HG03280 (cell line): ENCODE results near the gene MUC12.
"Not testable (repeated sequence)": the region's sequence is repeated elsewhere in the genome, so short reads cannot be mapped to it uniquely, and the experiment has no call there.

ENCODE experiments used
- ATAC-seq: cut with Tn5 transposase; IDR thresholded peaks from one replicate; pipeline ENCODE4 v1.9.1; 2021; ENCODE audit warnings: mild to moderate bottlenecking, moderate library complexity; ENCODE audit not compliant: unreplicated experiment

The MUC12 gene

DNA sequence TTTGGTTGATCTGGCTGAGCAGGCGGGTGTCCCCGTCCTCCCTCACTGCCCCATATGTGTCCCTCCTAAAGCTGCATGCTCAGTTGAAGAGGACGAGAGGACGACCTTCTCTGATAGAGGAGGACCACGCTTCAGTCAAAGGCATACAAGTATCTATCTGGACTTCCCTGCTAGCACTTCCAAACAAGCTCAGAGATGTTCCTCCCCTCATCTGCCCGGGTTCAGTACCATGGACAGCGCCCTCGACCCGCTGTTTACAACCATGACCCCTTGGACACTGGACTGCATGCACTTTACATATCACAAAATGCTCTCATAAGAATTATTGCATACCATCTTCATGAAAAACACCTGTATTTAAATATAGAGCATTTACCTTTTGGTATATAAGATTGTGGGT lies 89.0 kb downstream of the MUC12 start:
- ATAC-seq, result no peak

DNA sequence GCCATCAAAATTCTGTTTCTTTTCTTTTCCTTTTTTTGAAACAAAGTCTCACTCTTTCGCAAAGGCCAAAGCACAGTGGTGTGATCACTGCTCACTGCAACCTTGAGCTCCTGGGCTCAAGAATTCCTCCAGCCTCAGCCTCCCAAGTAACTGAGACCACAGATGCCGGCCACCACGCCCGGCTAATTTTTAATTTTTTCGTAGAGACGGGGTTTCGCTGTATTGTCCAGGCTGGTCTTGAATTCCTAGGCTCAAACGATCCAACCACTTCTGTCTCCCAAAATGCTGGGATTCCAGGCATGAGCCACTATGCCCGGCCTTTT lies 90.2 kb downstream of the MUC12 start:
- ATAC-seq, result no peak

DNA sequence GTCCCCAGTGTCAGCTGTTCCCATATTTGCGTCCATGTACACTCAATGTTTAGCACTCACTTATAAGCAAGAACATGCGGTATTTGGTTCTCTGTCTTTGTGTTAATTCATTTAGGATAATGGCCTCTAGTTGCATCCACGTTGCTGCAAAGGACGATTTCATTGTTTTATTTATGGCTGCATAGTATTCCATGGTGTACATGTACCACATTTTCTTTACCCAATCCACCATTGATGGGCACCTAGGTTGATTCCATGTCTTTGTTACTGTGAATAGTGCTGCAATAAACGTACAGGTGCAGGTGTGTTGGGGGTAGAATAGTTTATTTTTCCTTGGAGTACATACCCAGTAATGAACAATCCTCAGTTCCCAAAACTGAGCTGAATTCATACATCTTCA lies 91.6 kb downstream of the MUC12 start:
- no peak for ATAC-seq

DNA sequence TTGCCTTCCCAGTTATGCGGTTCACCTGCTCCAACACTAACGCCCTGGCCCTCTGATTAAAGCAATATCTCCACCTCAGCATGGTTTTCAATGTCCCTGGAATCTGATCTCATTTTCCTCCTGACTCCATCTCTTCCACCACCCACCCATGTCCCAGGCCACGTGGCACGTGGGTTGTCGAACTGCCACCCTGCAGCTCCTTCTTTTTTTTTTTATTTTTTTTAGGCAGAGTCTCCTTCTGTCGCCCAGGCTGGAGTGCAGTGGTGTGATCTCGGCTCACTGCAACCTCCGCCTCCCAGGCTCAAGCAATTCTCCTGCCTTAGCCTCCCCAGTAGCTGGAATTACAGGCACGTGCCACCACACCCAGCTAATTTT lies 94.8 kb downstream of the MUC12 start:
- not testable (repeated sequence) for ATAC-seq

DNA sequence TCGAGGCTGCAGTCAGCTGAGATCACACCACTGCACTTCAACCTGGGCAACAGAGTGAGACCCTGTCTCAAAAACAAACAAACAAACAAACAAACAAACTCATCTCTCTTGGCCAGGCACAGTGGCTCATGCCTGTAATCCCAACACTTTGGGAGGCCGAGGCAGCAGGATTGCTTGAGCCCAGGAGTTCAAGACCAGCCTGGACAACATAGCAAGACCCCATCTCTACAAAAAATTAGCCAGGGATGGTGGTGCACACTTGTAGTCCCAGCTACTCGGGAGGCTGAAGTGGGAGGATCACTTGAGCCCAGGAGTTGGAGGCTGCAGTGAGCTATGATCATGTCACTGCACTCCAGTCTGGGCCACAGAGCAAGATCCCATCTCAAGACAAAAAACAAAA lies 95.8 kb downstream of the MUC12 start:
- not testable (repeated sequence) for ATAC-seq

DNA sequence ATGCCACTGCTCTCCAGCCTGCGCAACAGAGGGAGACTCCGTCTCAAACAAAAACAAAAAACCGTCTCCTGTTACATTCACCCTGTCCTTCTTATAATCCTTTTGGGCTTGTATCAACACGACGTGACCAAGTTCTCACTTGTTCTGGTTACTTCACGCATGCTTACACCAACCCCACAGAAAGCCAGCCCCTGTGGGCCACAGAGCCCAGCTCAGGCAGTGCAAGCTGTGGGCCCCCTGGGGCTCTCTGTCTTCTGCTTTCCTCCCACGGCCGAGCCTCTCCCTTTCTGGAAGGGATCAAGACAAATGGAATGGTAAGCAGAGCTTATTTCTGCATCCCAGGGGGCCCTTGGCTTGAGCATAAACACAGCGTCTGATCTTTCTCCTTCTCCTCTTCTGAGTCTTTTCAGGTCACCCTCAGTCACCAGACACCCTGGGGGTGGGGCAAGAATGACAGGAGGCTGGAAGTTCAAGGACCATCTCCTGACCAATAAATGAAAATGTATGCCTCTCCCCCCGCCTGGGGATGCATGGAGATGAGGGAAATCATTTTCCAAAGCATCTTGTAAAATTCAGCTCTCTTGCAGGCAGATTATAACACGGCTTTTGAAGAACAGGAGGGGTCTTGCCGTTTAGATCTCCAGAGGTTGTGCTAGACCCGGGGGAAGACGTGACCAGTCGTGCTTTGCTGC lies 96.9 kb downstream of the MUC12 start:
- ATAC-seq, result no peak

DNA sequence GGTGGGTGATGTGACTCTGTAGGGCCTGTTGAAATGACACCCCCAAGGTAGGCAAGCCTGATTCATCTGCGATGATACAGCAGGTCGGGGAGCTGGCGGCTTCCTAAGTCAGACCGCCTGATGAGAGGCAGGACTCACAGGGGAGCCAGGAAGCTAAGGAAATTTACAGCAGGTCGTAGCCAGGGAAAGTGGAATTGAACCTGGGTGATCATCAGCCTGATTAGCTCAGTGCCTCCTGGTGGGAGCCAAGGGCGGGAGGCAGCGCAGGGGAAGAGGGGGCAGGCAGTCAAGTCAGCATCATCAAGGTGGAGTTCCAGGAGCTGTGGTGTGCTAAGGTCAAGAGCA lies 97.4 kb downstream of the MUC12 start:
- ATAC-seq, result no peak

DNA sequence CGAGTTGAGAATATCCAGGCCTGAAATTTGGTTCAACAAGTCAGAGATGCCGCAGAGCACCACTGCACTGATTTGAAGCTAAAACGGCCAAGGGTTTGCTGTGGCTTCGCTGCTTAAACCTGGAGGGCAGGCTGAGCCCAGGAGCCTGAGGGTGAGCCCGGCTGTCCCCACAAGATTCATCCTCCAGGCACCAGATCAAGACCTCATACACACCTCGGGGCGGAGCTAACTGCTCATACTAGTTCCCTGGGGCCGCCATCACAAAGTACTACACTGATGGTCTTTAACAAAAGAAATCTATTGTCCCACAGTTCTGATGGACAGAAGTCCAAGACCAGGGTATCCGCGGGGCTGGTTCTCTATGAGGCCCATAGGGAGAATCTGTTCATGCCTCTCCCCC lies 99.0 kb downstream of the MUC12 start:
- no peak for ATAC-seq
